Posterior cingulate gyrus (tissue), 11 donors: ENCODE data around the gene IZUMO4.
"Not testable (repeated sequence)": the region's sequence is repeated elsewhere in the genome, so short reads cannot be mapped to it uniquely, and the experiment has no call there.

Experiments
- DNase-seq, 10 donors: peaks; one replicate each; pipeline versions ENCODE4 v3.0.0 to v3.0.0-alpha.2; 2020 to 2021; ENCODE audit warnings: mixed read lengths in 3 of 10
- intact Hi-C: fragments of 100-400 bp; cut with DNase I; formaldehyde crosslinking; loops from one replicate; pipeline ENCODE4 v1.15.1; 2023

The IZUMO4 gene

DNA sequence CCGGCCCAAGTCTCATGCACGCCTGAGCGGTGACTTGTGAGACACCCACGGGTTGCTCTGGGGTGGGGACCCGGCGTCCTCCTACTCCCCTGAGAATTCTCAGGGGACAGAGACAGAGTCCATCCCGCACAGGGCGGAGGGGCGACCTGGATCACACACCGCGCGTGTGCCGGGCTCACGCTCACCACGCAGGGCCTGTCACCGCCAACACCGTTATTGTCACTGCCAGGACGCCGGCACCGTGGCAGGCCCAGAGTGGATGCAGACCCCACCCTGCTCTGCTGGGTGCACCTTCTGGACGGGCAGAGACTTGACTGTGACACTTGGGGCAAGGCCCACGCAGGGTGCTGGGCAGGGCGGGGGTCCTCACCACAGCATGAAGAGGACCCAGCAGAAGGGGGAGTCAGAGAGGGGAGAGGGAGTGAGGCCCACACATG is 16.8 kb upstream of the IZUMO4 start:
- intact Hi-C loops: no loop called here
- peak in 1 of 10 donors; percentile 78 for DNase-seq

DNA sequence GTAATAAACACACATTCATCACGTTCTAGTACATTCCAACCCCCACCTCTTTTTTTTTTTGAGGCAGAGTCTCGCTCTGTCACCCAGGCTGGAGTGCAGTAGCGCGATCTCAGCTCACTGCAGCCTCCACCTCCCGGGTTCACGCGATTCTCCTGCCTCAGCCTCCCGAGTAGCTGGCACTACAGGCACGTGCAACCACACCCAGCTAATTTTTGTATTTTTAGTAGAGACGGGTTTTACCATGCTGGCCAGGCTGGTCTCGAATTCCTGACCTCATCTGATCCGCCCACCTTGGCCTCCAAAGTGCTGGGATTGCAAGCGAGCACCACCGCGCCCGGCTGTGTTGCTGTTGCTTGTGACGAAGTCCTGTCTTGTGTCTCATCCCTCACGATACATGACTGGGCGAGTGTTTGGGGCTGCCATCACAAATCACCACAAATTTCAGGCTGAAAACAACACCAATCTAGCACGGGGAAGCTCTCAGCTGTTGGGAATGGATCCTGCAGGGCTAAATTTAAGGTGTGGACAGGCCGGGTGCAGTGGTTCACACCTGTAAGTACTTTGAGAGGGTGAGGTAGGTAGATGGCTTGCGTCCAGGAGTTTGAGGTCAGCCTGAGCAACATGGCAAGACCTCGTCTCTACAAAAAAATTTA is 16.3 kb upstream of the IZUMO4 start:
- intact Hi-C loops: no loop called here
- peak in 1 of 10 donors; percentile 59 for DNase-seq

DNA sequence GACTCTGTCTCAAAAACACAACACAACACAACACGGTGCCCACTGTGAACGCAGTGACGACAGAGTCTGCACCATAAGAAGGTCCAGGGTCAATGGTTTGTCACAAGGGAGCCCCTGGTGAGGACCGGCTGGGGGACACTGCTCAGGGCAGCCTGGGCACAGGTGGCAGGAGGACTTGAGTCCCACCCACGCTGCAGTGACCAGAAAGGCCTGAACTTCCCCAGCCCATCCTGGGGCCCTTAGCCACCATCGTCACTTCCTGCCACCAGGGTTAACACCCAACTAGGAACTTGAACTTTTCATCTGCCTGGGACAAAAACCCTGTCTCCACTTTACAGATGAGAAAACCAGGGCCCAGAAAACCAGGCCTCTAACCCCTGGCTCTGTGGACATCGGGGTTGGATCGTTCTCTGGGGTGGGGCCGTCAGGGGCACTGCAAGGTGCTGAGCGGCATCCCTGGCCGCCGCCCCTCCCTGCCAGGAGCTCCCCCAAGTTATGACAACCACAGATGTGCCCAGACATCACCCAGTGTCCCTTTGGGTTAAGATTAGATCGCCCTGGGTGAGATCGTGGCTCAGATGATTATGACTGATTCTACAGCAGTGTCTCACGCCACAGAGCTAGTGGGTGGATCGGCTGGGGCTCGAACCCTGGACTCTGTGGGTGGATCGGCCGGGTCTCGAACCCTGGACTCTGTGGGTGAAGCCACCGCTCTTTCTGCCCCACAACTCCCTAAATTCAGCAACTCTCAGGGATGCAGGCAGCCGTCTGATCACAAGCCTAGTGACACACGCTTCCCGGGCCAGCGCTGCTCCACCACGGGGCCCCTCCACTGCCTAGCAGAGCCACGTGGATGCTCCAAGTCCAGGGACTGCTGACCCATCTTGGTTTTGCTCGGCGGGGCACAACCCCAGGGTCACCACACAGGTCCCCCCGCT is 14.6 kb upstream of the IZUMO4 start:
- DNase-seq: peak in 1 of 10 donors; percentile 76
- intact Hi-C loops: no loop called here

DNA sequence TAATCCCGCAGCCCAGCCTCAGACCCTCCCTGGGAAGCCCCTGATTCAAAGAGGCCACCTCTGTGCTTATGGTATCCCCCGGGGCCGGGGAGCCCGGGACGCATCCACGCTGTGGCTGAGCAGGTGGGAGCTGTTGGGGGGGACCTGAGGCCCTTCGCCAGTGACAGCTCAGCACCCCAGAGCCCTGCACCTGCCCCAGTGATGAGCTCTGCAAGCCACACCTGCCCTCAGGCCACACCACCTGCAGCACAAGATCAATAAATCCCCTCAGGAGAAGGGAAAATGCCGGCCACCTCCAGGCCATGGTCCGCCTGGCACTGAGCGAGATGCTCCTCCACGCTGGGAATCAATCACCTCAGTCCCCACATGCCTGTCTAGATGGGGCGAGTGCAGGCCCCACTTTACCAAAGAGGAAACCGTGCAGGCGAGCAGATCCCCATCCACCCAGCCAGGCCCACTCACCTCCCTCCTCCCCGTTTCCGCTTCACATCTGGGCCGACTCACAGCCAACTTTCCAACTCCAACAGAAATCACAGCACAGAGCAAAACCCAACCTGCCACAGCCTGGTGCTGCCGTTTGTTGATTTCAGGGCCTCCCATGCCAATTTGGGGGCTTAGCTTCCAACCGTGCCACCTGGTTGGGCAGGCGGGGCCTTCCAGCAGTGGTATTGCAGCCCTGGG is 13.4 kb upstream of the IZUMO4 start:
- intact Hi-C loops: no loop called here
- peak in 1 of 10 donors; percentile 61 for DNase-seq

DNA sequence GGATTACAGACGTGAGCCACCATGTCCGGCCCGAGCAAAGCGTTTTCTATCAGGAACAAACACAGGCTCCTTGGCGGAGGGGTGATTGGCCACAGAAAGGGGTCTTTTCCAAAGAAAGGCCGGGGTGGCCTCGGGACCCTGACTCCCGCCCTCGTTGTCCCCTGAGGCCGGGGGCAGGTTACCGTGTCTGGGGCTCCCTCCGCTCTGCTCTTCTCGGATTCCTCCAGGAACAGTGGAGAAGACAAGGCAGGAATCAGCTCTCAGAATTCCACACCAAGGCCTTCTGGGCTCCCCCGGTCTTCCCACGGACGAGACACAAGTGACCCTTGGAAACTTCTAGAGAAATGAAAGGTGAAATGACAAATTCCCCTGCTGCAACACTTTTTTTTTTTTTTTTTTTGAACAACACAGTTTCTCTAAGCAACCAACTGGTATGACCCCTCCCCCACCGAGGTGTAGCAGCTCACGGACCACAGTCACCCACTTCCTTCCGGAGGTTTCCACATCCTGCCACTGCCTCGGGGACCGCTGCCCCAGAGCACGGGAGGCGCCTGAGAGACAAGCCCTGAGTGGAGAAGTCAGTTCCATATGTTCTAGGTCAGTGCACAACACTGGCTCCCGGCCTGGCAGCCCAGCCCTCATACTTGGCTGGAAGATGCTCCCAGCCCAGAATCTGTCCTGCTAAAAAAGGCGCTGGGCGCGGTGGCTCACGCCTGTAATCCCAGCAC is 11.6 kb upstream of the IZUMO4 start:
- DNase-seq: peak in 2 of 10 donors; percentile 37 to 69
- intact Hi-C loops: no loop called here

DNA sequence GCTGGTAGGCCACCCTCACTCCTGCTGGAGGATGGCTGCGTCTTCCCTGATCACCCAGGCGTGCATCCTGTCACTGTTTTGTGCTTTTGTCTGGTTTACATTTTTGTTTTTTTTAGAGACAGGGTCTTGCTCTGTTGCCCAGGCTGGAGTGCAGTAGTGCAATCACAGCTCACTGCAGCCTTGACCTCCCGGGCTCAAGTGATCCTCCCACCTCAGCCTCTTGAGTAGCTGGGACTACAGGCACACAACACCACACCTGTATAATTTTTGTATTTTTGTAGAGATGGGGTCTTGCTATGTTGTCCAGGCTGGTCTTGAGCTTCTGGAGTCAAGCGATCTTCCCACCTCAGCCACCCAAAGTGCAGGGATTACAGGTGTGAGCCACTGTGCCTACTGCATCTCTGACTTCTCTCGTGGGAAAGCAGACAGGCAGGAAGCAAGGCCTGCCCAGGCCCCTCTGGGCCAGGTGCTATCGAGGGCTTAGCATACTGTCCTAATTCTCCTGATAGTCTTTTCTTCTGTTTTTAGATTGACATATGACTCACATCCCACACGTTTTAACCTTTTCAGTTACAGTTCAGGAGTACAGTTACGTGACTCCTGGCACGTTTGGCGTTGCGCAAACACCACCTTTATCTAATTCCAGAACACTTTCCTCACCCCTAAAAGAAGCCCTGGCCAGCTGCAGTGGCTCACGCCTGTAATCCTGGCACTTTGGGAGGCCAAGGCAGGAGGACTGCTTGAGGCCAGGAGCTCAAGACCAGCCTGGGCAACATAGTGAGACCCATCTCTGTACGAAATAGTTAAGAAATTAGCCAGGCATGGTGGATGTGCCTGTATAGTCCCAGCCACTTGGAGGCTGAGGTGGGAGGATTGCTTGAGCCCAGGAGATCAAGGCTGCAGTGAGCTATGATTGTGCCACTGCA is 9.8 kb upstream of the IZUMO4 start:
- intact Hi-C loops, DNase-seq: not testable (repeated sequence)

DNA sequence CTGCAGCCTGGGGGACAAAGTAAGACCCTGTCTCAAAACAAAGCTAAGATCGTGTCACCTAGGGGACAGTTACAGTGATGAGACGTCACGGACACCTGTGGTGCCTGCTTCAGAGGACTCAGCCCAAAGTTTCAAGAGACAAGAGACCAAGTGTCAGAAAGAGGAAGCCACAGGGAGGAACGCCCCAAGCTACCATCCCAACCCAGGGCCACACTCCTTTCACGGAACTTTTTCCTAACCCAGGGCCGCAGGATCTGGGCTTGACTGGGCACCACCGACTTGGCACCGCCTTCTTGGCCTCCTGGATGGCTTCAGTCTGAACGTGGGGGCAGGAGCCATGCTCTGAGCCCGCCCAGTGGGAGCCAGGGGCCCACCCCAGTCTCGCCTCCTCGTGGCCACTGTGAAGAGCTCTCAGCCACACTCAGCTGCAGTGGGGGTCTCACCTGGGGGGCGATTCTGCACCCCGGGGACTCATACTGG is 9.1 kb upstream of the IZUMO4 start:
- peak in 1 of 10 donors; percentile 62 for DNase-seq
- intact Hi-C loops: no loop called here

DNA sequence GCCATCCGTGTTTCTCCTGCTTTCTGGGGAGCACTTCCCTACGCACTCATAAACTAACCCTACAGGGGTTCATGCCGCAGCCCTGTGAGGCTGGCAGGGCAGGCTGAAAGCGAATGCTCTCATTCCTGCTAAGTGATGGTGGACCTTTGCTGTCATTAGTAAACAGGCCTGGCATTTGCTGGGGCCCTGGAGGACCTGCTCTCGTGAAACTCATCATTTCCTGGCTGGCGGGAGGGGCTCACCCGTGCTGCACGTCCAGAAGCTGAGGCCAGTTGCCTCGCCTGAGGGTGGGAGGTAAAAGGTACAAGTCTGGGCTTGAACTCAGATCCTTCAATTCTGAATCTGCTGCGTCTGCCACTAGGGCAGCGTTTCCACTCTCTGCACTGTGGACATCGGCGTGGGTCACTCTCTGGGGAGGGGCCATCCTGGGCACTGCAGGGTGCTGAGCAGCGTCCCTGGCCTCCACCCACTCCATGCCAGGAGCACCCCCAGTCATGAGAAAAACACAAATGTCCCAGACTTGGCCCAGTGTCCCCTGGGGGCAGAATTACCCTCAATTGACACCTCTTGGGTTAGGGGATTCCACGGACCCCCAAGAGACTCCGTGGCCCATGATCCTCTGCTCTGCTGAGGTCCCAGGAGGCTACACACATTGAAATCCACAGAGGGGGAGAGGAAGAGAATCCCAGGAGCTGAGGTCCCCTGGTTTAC is 7.6 kb upstream of the IZUMO4 start:
- no peak for DNase-seq
- intact Hi-C loops: no loop called here

DNA sequence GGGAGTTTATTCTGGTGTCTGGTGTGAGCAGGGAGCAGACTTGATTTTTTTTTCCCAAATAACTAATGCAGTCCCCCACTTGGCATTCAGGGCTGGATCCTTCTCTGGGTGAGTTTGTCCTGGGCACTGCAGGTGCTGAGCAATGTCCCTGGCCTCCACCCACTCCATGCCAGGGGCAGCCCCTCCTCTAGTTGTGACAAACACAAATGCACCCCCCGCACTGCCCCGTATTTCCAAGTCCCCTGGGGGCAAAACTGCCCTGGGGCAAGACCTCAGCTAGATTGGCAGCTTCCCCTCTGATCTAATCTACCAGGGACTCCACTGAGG is 7.0 kb upstream of the IZUMO4 start:
- intact Hi-C loops: no loop called here
- DNase-seq: no peak

DNA sequence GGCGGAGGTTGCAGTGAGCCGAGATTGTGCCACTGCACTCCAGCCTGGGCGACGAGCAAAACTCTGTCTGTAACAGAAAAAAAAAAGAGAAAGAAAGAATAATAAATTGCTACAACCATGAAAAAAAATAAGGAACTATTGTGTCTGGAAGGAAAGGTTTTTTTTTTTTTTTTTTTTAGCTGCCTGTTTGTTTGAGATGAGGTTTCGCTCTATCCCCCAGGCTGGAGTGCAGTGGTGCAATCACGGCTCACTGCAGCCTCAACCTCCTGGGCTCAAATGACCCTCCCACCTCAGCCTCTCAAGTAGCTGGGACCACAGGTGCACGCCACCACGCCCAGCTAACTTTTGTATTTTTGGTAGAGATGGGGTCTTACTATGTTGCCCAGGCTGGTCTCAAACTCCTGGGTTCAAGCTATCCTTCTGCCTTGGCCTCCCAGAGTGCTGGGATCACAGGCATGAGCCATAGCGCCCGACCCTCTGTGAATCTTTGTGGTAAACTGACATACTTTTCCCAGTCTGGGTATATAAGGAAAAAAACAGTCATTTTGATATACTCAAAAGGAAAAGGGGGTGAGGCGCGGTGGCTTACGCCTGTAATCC is 4.7 kb upstream of the IZUMO4 start:
- intact Hi-C loops, DNase-seq: not testable (repeated sequence)

DNA sequence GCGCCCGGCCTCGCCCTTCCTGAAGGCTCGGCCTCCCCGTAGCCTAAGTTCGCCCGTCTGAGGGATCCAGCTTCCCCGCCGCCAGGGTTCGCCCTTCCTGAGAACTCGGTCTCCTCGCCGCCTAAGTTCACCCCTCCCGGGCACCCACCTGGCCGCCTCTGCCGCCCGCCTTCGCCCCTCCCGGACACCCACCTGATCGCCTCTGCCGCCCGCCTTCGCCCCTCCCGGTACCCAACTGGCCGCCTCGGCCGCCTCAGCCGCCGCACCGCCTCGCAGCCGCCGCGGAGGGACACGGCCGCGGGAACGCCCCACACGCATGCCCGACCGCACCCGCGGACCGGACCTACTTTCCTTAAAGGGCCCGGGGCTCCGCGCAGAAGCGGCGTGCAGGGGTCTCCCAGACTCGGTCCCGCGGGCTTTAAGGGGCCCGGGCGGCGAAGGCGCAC is 658 bp upstream of the IZUMO4 start, which contains the start of gene MOB3A:
TSS of gene MOB3A (minus strand) at position 293 of the 446 bp plus-strand sequence. CDS start 17,766 bp downstream, outside the sequence.
- peak in 6 of 10 donors; percentile 71 to 95 (median 82) for DNase-seq
- intact Hi-C loops: loop anchor here (5.0 kb wide), 1 partner anchor 51 kb away; no protein-coding TSS in a partner anchor

DNA sequence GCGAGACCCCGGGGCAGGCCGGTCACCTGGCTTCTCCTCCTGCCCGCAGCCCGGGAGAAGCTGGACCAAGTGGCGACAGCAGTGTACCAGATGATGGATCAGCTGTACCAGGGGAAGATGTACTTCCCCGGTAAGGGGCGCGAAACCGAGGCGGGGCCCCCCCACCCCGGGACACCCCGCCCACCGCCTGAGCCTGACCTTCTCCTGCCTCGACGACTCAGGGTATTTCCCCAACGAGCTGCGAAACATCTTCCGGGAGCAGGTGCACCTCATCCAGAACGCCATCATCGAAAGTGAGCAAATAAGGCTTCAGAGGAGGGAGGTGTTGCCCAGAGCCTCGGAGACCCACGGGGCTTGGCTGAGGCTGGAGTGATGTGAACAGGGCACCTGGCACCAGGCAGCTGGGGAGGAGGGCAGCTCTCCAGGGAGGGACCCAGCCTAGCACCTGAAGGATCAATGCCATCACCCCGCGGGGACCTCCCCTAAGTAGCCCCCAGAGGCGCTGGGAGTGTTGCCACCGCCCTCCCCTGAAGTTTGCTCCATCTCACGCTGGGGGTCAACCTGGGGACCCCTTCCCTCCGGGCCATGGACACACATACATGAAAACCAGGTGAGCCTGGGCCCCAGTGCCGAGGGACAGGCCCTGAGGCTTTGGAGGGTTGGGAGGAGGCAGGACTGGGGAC is 629 bp downstream of the IZUMO4 start:
- intact Hi-C loops: loop anchor here (5.0 kb wide), 1 partner anchor 50 kb away; no protein-coding TSS in a partner anchor

DNA sequence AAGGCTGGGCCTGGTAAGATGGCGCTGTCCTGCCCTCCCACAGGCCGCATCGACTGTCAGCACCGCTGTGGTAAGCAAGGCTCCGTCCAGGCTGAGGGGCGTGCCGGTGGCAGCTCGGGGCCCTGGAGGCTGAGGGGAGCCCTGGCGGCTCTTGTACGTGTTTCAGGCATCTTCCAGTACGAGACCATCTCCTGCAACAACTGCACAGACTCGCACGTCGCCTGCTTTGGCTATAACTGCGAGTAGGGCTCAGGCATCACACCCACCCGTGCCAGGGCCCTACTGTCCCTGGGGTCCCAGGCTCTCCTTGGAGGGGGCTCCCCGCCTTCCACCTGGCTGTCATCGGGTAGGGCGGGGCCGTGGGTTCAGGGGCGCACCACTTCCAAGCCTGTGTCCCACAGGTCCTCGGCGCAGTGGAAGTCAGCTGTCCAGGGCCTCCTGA is 1.2 kb downstream of the IZUMO4 start:
- DNase-seq: no peak
- intact Hi-C loops: loop anchor here (5.0 kb wide), 1 partner anchor 49 kb away; no protein-coding TSS in a partner anchor

More for the DNA sequence above, 629 bp downstream of the IZUMO4 start:
- no peak for DNase-seq

DNA sequence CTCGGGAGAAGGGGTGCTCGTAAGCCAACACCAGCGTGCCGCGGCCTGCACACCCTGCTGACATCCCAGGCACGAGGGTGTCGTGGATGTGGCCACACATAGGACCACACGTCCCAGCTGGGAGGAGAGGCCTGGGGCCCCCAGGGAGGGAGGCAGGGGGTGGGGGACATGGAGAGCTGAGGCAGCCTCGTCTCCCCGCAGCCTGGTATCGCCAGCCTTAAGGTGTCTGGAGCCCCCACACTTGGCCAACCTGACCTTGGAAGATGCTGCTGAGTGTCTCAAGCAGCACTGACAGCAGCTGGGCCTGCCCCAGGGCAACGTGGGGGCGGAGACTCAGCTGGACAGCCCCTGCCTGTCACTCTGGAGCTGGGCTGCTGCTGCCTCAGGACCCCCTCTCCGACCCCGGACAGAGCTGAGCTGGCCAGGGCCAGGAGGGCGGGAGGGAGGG is 2.4 kb downstream of the IZUMO4 start:
- intact Hi-C loops: loop anchor here (5.0 kb wide), 1 partner anchor 48 kb away; no protein-coding TSS in a partner anchor
- DNase-seq: peak in 1 of 10 donors; percentile 81

DNA sequence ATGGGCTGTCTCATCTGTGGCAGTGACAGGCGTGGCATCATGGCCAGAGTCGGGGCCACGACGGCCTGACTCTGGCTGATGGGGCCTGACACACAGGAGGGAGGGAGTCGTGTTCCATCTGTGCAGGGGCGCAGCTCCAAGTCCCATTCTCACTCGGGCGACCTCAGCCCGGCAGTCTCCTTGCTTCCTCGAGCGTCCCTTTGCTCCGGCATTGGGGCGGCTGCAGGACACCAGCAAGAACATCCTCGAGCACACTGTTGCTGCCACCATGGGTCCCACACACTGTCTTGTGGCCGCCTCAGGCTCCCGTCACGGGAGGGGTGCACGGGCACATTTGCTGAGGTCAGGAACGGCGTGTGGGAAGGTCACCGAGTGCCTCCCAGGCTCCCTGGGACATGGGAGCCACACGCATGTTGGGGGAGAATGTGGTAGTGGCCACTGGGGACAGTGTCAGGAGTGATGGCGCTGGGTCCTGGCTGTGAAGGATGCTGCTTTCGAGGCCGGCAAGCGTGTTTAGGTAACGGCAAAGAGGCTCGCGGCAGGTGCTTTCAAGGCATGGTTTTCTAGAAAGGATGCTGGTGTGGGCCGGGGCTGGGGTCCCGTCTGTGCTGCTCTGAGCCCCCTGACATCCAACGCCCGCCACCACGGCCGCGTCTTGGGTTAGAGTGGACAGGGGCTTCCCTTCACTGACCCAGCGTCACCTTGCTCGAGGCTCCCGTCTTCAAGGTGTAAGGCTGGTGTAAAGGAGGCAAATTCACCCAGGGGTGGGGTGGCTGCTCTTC is 3.4 kb downstream of the IZUMO4 start:
- intact Hi-C loops: loop anchor here (5.0 kb wide), 1 partner anchor 47 kb away; no protein-coding TSS in a partner anchor

DNA sequence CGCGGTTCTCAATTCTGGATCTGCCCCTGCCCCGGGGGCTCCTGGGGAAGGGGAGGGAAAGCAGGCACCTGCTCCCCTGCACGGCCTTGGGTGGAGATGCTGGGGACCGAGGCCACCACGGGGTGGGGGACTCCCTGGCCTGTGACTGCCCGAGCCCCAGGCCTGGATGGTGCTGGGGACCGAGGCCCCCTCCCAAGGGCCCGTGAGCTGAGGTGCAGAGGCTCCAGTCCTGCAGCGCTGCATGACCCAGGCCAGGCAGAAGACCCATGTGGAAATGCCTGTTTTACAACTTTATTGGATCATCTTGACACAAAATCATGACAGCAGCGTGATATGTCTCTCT is 4.0 kb downstream of the IZUMO4 start:
- intact Hi-C loops: no loop called here
- DNase-seq: no peak

More for the DNA sequence above, 3.4 kb downstream of the IZUMO4 start:
- DNase-seq: no peak
